GM20000 (cell line): ENCODE results near the gene COL4A2.
"Not testable (repeated sequence)": the region's sequence is repeated elsewhere in the genome, so short reads cannot be mapped to it uniquely, and the experiment has no call there.

Experiments used
- DNase-seq: peaks from one replicate; pipeline ENCODE4 v3.0.0; 2012; ENCODE audit warnings: low spot score
- TF ChIP-seq, protein P1 (sequence below): IDR thresholded peaks from 2 replicates; pipeline ENCODE4 v1.5.1; 2012; ENCODE audit warnings: mild to moderate bottlenecking, control low read depth; ENCODE audit errors: extremely low read depth, missing control alignments

Gene COL4A2

GRCh38 chr13:110486061-110486715, 179.1 kb downstream of the COL4A2 start:
- DNase-seq = no peak
- TF ChIP-seq, protein P1, sequence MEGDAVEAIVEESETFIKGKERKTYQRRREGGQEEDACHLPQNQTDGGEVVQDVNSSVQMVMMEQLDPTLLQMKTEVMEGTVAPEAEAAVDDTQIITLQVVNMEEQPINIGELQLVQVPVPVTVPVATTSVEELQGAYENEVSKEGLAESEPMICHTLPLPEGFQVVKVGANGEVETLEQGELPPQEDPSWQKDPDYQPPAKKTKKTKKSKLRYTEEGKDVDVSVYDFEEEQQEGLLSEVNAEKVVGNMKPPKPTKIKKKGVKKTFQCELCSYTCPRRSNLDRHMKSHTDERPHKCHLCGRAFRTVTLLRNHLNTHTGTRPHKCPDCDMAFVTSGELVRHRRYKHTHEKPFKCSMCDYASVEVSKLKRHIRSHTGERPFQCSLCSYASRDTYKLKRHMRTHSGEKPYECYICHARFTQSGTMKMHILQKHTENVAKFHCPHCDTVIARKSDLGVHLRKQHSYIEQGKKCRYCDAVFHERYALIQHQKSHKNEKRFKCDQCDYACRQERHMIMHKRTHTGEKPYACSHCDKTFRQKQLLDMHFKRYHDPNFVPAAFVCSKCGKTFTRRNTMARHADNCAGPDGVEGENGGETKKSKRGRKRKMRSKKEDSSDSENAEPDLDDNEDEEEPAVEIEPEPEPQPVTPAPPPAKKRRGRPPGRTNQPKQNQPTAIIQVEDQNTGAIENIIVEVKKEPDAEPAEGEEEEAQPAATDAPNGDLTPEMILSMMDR = no peak

DNA sequence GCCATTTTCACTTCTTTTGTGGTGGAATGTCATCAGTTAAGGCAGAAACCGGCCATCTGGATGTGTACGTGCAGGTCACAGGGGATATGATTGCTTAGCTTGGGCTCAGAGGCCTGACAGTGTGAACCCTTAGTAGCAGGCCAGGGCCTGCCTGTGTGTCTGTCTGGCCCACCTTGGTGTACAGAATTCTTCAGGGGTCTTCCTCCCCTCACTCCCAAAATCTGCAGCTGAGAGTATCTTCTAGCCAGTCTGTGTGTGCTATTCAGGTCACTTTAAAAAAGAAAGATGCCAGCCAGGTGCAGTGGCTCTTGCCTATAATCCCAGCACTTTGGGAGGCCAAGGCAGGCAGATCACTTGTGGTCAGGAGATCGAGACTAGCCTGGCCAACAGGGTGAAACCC, 179.8 kb downstream of the COL4A2 start:
- not testable (repeated sequence) for DNase-seq

- DNase-seq = no peak
- TF ChIP-seq, protein P1 = no peak
These were observed 183.1 kb downstream of the COL4A2 start for GRCh38 chr13:110490009-110490770.

DNA sequence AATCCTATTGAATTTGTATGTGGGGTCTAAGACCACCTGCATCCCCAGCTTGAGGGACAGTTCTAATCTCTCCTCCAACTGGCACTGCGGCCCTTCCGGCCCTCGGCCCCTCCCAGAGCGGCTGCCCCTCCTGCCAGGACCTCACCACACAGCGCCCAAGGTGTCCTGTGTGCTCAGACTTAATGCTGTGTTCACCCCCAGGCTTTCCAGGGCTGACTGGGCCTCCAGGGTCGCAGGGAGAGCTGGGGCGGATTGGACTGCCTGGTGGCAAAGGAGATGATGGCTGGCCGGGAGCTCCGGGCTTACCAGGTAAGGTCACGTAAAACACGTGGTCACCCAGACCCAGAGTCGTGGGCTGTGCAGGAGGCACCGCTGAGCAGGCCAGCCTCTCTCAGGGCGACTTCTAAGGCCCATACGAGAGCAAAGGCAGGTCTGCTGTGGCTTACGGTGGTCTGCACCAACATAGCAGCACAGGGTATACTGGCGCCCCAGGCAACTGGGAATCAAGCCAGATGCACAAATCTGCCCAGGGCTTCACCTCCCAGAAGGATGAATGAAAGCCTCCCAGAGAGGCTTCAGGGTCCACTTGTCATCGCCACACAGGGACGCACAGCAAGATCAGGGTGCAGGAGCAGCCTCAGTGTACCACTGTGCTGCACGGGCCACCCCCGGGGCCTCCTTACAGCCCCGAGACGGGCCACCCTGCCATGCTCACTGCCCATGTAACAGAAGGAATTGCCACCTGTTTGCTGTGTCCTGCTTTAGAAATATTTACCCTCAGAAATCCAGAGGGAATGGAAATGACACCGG, 185.0 kb downstream of the COL4A2 start:
- TF ChIP-seq, protein P1 = no peak
- DNase-seq = no peak

GRCh38 chr13:110492679-110493593, 185.9 kb downstream of the COL4A2 start:
- TF ChIP-seq, protein P1 = no peak
- no peak for DNase-seq

DNA sequence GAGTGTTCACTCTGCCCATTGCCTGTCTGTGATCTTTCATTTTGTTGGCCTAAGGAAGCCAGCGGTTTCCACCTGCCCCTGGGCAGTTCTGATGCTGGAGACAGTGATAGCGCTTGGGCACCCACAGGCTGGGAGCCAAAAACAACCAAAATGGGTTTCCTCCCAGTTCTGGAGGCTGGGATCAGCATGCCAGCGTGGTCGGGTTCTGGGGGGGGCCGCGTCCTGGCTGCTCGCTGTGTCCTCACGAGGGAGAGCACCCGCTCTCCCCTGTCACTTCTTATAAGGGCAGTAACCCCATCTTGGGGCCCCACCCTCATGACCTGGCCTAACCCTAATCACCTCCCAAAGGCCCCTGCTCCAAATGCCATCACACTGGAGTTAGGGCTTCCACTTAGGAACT, 186.5 kb downstream of the COL4A2 start:
- TF ChIP-seq, protein P1 = no peak
- DNase-seq = no peak

DNA sequence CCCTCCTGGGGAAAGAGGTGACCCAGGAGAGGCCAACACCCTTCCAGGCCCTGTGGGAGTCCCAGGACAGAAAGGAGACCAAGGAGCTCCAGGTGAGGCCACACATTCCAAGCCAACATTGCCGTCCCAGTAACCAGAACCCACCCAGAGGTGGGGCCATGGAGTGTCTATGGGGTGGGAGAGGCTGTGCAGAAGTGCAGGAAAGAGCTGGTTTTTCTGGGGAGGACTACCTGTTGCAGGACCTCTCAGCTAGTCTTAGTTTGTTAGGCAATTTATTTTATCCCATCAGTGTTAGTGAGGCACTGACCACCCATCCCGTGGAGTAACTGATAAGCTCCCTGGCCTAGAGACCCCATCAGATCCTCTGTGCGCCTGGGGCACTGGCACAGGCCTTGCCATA, 188.3 kb downstream of the COL4A2 start:
- DNase-seq = no peak
- TF ChIP-seq, protein P1 = no peak
